GM19372 (cell line): Measurements from ENCODE around the gene RGS6.

Experiments used
- ATAC-seq: cut with Tn5 transposase; IDR thresholded peaks from one replicate; pipeline ENCODE4 v1.9.1; 2021; ENCODE audit warnings: mild to moderate bottlenecking, low read depth, moderate library complexity; ENCODE audit not compliant: unreplicated experiment

The RGS6 gene

GRCh38 chr14:72539661-72540315 is 607.6 kb downstream of the RGS6 start:
- ATAC-seq, result no peak

- ATAC-seq, result no peak
Observed at GRCh38 chr14:72540836-72541235, 608.6 kb downstream of the RGS6 start.

- no peak for ATAC-seq
Observed at GRCh38 chr14:72541546-72541945, 609.3 kb downstream of the RGS6 start.

- ATAC-seq, result no peak
Observed at GRCh38 chr14:72543341-72543740, 611.1 kb downstream of the RGS6 start.

- ATAC-seq, result no peak
Observed at GRCh38 chr14:72544615-72545387, 612.6 kb downstream of the RGS6 start.

GRCh38 chr14:72545411-72546311 is 613.4 kb downstream of the RGS6 start:
- no peak for ATAC-seq

GRCh38 chr14:72546344-72547016 is 614.3 kb downstream of the RGS6 start:
- ATAC-seq, result no peak

GRCh38 chr14:72547999-72548398 is 615.8 kb downstream of the RGS6 start:
- ATAC-seq, result no peak

- ATAC-seq, result no peak
Observed at GRCh38 chr14:72549026-72549425, 616.8 kb downstream of the RGS6 start.

- ATAC-seq, result no peak
Observed at GRCh38 chr14:72549854-72550253, 617.6 kb downstream of the RGS6 start.

- ATAC-seq, result no peak
Observed at GRCh38 chr14:72550513-72550912, 618.3 kb downstream of the RGS6 start.

- no peak for ATAC-seq
Observed at GRCh38 chr14:72552236-72552635, 620.0 kb downstream of the RGS6 start.

GRCh38 chr14:72553161-72553560 is 620.9 kb downstream of the RGS6 start:
- ATAC-seq, result no peak

GRCh38 chr14:72553656-72554055 is 621.4 kb downstream of the RGS6 start:
- no peak for ATAC-seq

- no peak for ATAC-seq
Observed at GRCh38 chr14:72554401-72554800, 622.2 kb downstream of the RGS6 start.

- no peak for ATAC-seq
Observed at GRCh38 chr14:72554994-72555608, 622.9 kb downstream of the RGS6 start.

GRCh38 chr14:72555609-72556000 is 623.4 kb downstream of the RGS6 start:
- ATAC-seq, result no peak

GRCh38 chr14:72557671-72558070 is 625.4 kb downstream of the RGS6 start:
- no peak for ATAC-seq

GRCh38 chr14:72558721-72559120 is 626.5 kb downstream of the RGS6 start:
- ATAC-seq, result no peak

GRCh38 chr14:72559202-72559601 is 627.0 kb downstream of the RGS6 start:
- no peak for ATAC-seq
